DLD1 (cell line): Measurements from ENCODE around the gene RHBDD1.

Experiments
- in situ Hi-C: cut with HindIII; loops from 2 replicates; pipeline ENCODE4 v1.10.0; 2017; ENCODE audit warnings: low sequenced_read_pairs

The RHBDD1 gene

DNA sequence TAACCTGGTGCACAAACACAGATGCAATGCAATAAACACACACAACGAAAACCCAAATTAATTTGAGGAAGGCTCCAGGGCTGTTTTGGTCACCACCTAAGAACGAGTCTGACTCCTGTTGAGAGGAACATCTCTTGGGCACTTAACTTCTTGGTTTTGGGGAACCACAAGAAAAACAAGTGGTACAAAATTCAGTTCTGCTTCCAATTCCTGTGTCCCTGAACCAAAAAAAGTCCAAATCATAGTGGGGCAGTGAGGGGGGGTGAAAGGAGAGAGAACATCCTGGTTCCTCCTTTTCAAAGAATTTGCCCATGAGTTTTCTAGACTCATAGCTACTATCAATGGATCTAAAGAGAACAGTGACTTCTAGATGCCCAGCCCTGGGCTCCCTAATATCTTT is 184.6 kb downstream of the RHBDD1 start:
- in situ Hi-C loops = no loop called here

DNA sequence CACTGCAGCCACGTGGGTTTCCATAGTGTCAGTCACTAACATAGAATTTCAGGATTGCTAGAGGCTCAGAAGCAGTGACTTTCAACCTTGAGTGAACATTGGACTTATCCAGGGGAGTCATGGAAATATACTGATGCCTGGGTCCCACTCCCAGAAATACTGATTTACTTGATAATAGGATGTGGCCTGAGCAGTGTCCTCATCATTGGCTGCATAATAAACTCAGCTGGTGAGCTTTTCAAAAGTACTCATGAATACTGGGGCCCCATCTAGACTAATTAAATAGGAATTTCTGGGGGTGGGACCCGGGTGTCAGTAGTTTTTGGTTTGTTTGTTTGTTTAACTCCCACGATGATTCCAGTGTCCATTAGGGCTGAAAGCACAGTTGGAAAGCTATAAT is 186.8 kb downstream of the RHBDD1 start:
- in situ Hi-C loops = no loop called here

DNA sequence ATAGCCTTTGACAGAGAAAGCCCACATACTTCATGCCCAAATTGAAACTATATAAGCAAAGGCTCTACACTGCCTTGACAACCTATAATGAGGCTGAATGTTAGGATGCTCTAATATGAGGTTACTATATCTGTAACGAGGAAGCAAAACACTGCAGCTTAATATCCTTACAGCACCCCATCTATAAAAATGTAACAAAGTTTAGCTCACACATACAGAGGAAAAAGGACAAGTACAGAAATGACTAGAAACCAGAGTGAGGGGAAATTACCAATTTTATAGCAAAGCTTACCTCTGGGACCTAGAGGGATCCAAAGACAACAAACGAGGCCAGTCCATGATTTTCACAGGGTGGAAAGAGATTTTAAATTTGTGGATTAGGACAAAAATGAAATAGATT is 189.7 kb downstream of the RHBDD1 start:
- in situ Hi-C loops = no loop called here

DNA sequence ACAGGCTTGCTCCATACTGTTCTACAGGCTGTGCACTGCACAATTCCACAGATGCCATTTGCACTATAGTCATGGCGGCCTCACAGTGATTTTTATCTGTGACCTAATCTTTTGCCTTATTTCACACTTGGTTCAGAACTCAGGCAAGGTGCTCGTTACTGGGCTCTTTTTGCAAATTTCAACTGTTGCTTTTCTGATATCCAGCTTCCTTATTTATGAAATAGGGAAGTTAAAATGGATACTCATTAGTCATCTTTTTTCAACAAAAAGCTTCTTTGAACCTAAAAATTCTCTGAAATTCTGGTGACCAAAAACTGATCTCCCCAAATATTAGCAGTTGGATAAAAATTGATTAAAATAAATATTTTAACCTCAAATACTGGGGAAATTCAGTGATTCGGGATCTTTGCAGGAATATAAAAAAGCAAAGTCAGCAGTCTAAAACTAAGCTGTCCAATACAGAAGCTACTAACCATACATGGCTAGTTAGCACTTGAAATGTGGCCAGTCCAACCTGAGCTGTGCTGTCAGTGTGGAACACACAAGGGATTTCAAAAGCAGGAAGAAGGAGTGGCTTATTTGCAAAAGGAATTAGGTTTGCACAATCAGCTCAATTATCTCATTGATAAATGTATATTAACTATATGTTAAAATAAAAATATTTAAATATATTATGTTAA is 193.7 kb downstream of the RHBDD1 start:
- in situ Hi-C loops = no loop called here

DNA sequence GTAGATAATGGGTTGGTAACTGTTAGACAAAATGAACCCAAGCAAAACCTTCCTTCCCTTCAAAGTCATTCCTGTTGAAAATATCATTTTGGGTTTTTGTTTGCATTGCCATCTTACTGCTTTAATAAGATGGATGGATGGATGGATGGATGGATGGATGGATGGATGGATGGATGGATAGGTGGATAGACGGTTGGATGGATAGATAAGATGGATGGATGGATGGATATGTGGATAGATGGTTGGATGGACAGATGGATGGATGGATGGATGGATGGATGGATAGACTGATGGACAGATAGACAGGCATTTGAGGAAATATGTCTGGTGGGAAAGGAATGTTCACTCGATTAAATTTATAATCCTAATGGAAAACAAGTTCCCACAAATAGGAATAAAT is 194.9 kb downstream of the RHBDD1 start:
- in situ Hi-C loops = no loop called here

DNA sequence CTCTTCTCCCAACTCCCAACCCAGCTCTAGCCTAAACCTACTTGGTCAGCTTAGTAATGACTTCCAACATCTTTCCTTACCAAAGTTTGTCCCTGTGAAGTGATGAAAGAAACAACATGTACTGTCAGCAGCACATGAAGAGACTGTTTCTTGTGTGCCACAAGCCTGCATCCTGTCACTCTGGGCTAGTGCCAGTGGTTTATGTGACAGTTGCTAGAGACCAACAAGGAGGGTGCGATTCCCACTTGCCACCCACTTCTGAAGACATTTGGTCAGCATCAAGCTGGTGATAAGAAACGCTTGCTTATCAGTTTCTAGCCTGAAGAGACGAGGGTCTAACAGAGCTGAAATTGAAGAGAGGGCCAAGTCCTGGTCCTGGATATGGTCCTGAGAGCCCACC is 195.5 kb downstream of the RHBDD1 start:
- in situ Hi-C loops = no loop called here

DNA sequence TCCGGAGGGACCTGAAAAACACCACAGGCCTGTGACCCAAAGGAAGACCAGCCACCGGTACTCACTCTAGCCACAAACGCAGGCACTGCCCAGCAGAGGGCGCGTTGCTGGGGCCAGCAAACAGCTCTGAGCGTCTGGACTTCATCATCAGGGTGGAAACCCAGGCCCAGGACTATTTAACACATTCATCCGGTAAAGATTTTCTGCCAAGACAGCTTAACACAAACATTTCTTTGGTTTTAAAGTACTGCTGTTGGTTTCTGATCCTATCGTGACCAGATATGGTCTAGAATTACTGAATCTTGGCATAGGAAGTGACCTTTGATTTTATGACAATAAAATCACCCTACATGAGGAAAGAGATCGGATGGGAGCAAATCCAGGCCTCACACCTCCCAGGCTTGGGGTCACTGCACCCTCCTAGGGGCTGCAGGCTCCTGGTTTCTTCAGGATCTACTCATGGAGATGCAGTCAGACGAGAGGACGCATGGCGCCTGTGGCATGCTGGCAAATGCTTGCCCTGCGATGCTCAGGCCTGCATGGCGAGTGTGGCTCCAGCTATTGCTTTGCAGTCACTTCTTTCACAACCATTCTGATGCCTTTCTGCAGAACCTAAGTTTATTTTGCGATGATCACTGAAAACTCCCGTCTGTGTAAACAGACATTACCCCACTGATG is 197.8 kb downstream of the RHBDD1 start:
- in situ Hi-C loops = no loop called here

DNA sequence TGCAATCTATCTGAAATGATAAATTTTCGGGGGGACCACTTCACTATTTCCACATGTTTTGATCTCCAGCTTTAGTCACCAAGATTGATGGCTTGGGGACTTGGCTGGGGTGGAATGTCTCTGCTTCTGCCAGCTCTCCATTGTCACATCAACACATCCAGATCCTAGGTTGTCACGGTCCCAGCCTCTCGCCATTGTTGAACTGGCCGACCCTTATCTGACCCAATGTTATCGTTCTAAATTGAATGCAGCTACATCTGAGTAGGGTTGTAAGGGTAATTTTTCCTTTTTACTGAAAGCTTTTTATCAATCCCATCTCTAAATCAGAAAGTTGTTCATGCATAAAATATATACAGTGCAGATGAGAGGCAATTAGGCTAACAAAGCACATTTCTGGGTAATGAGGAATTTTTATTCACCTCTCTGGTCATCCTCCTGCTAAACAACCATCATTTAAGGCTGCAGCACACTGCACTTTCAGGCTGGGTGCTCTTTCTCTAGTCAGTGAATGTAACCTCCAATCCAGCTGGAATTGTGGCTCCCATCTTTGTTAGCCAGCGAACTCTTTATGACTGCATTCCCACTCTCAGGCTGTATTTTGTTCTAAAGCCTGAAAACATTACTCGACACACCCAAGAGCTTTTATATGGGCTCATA is 200.0 kb downstream of the RHBDD1 start:
- in situ Hi-C loops = no loop called here

DNA sequence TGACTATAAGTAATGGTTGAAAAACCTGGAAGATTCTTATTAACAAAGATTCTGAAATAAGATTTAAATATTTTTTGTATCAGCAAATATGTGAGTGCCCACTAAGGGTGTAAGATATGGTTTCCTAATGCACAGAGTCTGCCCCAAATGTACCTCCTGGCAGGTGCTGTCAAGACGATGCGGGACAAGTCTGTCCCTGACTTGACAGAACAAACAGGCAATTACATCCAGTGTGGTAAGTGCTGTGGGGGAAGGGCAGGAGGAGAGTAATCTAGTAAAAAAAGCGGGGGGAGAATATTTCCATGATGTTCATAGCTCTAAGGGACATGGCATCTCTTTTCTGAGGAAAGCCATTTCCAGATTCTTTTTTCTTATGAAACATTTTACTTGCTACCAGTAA is 200.7 kb downstream of the RHBDD1 start:
- in situ Hi-C loops = no loop called here

DNA sequence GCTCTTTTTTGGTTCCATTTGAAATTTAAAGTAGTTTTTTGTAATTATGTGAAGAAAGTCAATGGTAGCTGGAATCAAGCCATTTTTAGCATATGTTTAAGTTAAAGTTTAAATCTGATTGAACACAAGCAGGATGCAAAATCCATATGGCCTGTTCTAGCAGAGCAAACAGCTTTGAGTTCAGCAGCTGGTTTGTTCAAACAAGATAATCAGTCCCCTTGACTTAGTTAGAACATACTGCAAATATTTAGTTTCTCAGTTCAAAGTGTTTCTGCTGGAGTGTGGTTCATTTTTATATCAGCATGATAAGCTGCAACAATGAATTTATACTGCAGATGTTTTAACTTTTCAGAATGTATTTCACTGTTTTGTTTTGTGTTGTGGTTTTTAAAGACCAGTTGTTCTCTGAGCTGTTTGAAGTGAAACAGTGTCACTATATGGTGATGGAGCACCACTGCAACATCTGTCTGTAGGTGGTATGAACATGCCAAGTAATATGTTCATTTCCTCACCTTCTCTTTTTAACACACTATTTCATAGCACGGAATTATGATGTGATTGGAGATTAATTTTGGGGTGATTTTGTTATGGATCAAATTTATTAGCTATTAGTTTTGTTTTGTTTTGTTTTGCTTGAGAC is 202.8 kb downstream of the RHBDD1 start:
- in situ Hi-C loops = no loop called here

DNA sequence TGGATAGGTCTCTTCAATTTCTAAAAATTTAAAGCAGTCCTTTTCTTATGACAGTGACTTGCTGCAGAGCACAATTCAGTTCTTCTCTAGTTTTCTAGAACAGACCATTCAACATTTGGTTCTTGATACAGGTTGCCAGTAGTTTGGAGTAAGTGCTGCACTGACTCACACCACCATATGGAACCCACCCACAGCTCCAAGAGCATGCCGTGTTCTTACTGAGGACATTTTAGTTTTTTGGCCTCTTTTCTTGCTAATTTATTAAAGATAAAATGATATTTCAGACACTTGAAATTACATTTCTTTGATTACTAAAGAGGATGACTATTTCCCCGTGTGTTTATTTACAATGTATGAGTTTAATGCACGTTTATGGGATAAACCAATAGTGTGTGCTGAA is 208.1 kb downstream of the RHBDD1 start:
- in situ Hi-C loops = no loop called here
